Ovary (tissue), 3 donors: ENCODE results near the gene FREY1.

Experiments used
- CTCF ChIP-seq, 3 donors: fragments of 450-650 bp in 2 of 3; fragments of 200-600 bp in 1 of 3; IDR thresholded peaks; one replicate each; pipeline versions ENCODE4 v1.5.1 to v1.8.0; 2016 to 2022; ENCODE audit warnings: antibody characterized with exemption in 3 of 3, mild to moderate bottlenecking in 1 of 3
- EP300 ChIP-seq: sonication (generic); formaldehyde crosslinking; IDR thresholded peaks from one replicate; pipeline ENCODE4 v1.6.1; 2017; ENCODE audit warnings: antibody characterized with exemption
- POLR2A ChIP-seq: fragments of 450-650 bp; IDR thresholded peaks from one replicate; pipeline ENCODE4 v1.6.1; 2017; ENCODE audit warnings: antibody characterized with exemption, mild to moderate bottlenecking, moderate library complexity
- donor health status: DM: no; HTN: no; CAD: no.

GRCh38 chr11:45859661-45860140, 47.4 kb downstream of the FREY1 start:
- TF ChIP-seq POLR2A = no peak
- no peak for TF ChIP-seq CTCF (IDR thresholded peaks at IDR 0.05)
- no peak for TF ChIP-seq EP300
